RWPE1 (cell line): ENCODE results near the gene GPC6.

Experiments used
- CTCF ChIA-PET: fragments of 350-600 bp; sonication (Branson Sonifier 250); formaldehyde crosslinking; extraction: SDS; loops from one replicate; lab custom pipeline; 2021; lab: Yijun Ruan, JAX
- POLR2A ChIA-PET: fragments of 400-600 bp; formaldehyde crosslinking; extraction: SDS; loops from one replicate; lab custom pipeline; 2020; ENCODE audit warnings: antibody characterized with exemption; ENCODE audit not compliant: low non-redundant PET; lab: Yijun Ruan, JAX
- DNase-seq: peaks from one replicate; pipeline ENCODE4 v3.0.0; 2012; ENCODE audit warnings: low spot score
- H3K27ac ChIP-seq: fragments of 450-650 bp; 2 replicates; pipeline ENCODE4 v1.5.1; 2017
- CTCF ChIP-seq: fragments of 450-650 bp; conservative IDR thresholded peaks from 2 replicates; pipeline ENCODE4 v1.5.1; 2017; ENCODE audit warnings: low read depth, mild to moderate bottlenecking

Gene GPC6

GRCh38 chr13:93767180-93767916, 540.7 kb downstream of the GPC6 start:
- no peak overlapping the region for H3K27ac ChIP-seq
- ChIA-PET CTCF (interaction anchor here (0.7 kb wide), 1 partner anchor 724 kb away, joined by 3 read pairs; no protein-coding TSS in a partner anchor), POLR2A (no interaction called here)
- no peak for TF ChIP-seq CTCF
- DNase-seq, result no peak

GRCh38 chr13:93767917-93768409, 541.4 kb downstream of the GPC6 start:
- DNase-seq, result no peak
- no peak overlapping the region for H3K27ac ChIP-seq
- ChIA-PET POLR2A (no interaction called here), CTCF (no interaction called here)
- TF ChIP-seq CTCF, result no peak

GRCh38 chr13:93769101-93769500, 542.5 kb downstream of the GPC6 start:
- POLR2A ChIA-PET, result no interaction called here
- no peak for TF ChIP-seq CTCF
- H3K27ac ChIP-seq, result no peak overlapping the region
- no peak for DNase-seq
- CTCF ChIA-PET, result no interaction called here

GRCh38 chr13:93769607-93770006, 543.0 kb downstream of the GPC6 start:
- no peak for TF ChIP-seq CTCF
- CTCF ChIA-PET, result no interaction called here
- no peak overlapping the region for H3K27ac ChIP-seq
- DNase-seq, result no peak
- POLR2A ChIA-PET, result no interaction called here

- no peak for DNase-seq
- H3K27ac ChIP-seq, result no peak overlapping the region
- CTCF ChIA-PET, result no interaction called here
- POLR2A ChIA-PET, result no interaction called here
- TF ChIP-seq CTCF, result no peak
Measured at GRCh38 chr13:93771227-93771626, 544.6 kb downstream of the GPC6 start.

- TF ChIP-seq CTCF, result no peak
- POLR2A ChIA-PET, result no interaction called here
- no peak overlapping the region for H3K27ac ChIP-seq
- no peak for DNase-seq
- CTCF ChIA-PET, result no interaction called here
Measured at GRCh38 chr13:93771782-93772181, 545.2 kb downstream of the GPC6 start.
